ENCODE results near the gene CHD5.

CHD5 gene

DNA sequence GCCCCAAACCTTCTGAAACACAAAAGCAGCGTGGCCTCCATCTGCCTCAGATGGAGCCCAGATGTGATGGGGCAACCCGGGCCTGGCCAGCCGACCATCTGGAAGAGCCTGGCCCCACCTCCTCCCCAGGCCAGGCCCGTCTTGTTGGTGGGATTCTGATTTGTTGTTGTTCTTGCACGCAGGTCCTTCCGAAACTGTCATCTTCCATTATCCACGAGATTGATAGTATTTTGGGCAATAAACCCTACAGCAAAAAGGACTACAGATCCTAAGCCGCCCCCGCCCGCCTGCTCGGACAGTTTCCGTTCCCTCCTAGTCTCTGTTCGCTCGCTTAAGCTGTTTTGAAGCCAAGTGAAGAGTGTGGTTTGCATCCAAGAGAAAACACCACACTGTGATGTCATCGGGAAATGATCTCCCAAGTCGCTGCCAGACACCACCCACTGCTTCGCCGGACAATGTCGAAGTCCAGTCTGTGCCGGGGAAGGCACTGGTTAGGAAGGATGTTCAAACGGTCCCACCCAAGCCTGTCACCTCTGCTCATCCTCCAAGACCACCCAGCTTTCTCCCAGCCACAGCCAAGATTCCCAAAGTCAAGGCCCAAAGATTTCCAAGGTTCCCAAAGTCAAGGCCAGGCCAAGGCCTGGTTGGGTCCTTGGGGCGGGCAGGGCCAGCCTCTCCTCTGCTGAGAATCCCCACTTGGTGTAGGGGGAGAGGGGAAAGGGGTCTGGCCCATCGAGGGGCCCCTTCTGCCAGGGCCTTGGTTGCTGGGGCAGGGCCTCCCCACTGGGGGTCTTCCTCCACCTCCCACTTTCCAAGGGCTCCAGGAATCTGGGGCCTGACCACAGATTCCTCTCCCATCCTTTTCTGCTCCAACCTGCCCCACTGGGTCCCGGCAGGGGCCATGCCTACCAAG, 81.6 kb downstream of the CHD5 start:
- peak; percentile 84 for DNase-seq (ENCODE audit: low spot score)

DNA sequence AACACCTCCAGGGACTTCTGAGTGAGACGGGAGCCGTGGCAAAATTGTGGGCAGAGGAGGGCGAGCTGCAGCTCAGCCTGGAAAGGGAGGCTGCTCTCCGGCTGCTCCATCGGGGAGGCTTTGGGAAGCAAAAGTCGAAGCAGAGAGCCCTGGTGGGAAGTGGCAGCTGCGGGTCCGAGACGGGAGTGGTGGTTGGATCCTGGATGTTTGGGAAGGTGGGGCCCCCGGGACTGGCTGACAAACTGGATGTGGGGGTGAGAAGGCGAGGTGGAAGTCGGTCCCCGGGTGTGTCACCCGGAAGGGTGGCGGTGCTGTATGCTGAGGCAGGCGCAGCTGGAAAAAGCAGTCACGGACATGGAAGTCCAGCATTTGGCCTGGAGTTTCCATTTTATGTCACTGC, 82.3 kb downstream of the CHD5 start:
- no peak for DNase-seq (ENCODE audit: low spot score)

DNA sequence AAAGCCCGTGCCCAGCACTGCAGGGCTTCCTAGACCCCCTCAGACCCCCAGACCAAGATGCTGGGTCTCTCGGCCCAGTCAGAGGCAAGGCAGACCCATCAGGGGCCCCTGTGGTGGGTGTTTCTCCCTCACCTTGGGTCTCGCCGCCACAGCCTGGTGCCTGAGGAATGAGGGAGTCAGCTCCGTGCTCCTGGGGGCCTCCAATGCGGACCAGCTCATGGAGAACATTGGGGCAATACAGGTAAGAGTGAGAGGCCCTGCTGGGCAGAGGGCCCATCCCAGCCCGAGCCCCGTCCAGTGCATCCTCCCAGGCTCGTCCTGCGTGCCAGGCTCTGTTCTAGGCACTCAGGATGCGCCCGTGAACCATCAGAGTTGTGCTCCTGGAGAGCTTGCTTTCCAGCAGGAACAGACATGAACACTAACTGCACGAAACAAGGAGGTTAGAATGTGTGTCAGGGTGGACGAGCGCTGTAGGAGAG, 83.0 kb downstream of the CHD5 start:
- no peak for DNase-seq (ENCODE audit: low spot score)

DNA sequence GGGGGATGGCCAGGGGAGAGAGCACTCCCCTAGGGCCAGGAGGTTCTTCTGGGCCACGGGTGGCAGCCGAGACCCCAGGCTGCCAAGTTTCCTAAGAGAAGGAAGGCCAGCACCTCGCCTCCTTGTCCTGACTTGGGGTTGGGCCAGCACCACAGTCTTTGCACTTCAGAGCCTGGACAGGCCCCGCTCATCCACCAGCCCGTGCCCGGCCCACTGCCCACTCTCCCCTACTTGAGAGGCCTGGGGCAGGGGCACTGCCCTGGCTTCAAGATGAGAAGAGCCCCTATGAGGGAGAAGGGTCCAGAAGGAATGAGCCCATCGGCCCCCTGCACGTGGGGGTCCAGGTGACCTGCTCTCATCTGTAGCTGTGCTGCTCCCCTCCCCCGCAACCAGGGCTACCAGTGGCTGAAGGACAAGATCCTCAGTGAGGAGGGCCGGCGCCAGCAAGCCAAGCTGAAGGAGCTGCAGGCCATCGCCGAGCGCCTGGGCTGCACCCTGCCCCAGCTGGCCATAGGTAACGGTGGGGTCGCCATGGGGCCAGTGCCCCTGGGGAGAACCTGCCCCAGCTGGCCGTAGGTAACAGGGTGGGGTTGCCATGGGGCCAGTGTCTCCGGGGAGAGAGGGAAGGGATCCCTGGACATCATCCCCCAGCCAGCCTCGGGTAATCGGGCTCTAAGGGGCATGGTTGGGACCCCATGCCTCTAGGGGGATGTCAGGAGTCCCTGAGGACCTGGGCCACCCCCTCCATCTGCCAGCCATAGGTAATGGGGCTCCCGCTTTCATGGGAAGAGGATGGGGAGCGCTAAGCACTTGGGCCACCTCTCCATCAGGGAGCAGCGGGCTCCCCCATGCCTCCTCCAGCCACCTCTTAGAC, 83.6 kb downstream of the CHD5 start:
- DNase-seq (ENCODE audit: low spot score): no peak

DNA sequence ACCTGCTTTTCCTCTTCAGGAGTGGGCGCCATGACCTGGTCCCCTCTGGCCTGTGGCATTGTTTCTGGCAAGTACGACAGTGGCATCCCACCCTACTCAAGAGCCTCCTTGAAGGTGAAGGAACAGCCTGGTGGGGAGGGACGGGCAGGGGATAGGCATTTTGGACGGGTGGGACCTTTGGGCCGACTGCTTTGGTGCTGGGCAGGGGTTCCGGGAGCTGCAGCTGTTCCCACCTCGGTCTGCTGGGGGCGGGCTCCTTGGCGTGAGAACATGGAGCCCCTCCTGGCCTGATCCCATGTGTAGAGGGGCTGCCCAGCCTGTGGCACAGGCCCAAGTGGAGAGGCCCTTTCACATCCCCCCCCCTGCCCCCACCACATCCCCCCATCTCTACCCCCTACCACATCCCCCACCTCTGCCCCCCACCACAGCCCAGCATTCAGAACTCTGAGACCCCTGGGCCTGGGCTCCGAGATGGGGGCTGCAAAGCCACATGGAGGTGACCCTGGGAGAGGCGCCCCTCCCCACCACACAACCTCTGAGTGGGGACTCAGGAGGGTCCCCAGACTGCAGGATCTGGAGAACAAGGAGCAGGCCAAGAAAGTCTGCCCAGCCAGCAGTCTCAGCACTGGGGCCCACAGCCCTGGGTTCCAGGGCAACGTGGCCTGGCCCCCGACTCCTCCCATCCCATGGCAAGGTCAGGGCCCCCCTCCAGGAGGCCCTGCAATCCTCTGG, 84.4 kb downstream of the CHD5 start:
- no peak for DNase-seq (ENCODE audit: low spot score)

DNA sequence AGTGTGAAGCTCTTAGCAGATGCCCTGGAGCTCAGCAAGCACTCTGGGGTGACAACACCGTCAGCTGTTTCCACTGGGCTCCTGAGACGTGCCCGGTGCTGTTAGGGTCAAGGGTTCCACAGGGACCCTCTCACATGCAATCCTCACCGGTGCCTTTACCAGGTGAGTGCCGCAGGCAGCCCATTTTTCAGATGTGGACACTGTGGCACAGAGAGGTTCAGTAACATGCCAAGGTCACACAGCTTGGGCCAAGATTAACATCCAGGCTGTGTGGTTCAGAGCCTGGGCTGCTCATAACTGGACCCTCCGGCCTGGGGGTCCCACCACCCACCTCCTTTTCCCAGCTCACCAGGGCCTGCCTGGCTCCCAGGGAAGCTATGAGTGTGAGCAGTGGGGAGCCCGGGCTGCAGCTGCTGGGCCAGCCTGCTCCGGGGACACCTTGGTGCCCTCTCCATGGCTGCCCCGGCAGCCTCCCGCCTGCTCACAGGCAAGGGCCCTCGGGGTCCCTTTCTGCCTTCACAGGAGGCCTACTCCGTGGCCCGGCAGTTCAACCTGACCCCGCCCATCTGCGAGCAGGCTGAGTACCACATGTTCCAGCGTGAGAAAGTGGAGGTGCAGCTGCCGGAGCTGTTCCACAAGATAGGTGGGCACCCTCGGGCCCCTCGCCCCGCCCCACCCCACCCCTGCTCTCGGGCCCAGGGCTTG, 85.2 kb downstream of the CHD5 start:
- DNase-seq (ENCODE audit: low spot score): no peak

DNA sequence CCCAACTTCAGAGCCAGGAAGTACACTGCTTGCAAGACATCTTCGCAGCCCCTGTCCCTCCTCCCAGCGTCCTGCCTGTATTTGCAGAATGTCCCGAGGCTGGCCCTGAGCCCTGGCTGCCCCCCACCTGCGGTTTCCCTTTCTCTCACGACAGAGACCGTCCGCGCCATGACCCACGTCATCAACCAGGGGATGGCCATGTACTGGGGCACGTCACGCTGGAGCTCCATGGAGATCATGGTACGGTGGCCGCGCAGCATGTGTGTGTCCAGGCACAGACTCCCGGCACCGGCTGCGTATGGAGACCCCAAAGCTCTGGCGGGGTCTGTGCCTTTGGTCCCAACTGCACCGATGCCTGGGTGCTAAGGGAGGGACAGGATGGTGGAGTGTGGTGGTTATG, 85.9 kb downstream of the CHD5 start:
- DNase-seq (ENCODE audit: low spot score): no peak

DNA sequence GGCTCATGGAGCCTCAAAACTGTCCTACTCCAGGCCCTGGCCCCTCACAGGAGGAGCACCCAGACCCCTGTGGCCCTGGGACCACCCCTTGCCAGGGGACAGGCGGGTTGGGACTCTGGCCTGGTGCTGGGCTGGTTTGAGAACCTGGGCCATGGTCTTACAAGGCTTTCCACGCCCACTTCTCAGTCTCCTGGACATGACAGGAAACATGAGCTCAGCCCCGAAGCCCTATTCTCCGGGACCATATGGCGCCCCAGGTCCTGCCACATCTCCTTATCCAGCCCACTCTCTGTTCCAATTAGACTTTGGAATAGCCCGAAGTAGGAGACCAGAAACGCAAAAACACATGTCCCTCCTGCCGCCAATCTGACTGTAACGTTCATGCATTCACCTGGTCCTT, 86.5 kb downstream of the CHD5 start:
- DNase-seq (ENCODE audit: low spot score): no peak

DNA sequence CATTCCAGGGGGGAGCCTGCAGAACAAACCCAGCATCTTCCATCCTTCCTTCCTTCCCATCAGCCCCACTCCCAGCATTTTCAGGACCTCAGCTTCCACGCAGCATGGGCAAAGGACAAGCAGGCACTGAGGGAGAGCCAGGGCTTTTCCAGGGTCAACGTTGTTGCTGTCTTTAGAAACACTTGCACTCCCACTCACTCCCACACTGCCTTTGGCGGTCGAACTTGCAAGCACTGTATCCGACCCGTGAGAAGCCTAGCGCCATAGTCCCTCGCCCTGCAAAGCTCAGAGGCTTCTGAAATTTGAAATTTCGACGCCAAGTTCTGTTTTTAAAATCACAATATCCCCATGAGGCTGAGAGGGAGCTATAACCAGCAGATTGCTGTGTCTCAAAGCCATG, 87.0 kb downstream of the CHD5 start:
- no peak for DNase-seq (ENCODE audit: low spot score)

DNA sequence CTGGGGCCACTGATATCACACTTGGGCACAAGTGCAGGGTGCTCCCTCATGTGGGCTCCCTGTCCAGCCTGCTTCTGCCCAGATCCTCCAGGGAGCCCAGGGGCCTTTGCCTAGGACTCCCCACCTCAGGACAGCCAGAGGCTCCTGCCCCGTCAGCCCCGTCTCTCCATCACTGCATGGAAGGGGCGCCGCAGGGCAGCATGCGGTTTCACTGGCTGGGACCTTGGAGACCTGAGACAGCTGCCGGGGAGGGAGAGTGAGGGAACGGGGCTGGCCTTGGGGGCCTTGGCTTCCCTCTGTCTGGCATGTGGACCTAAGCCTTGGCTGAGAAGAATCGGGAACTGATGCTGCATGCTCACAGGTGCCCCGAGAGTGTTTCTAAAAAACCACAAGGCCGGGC, 87.9 kb downstream of the CHD5 start:
- no peak for DNase-seq (ENCODE audit: low spot score)

DNA sequence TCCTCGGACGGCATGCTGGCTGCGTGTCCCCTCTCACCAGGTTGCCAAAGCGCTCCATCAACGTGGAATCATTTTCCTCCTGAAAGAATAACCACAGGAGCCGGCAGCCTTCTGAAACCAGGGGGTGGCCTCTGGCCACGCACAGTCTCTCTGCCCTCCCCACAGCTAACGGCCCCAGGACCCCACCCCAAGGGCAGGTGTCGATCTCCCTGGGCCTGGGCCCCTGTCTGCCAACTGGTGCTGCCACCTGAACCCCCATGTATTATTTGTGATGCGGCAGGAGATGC, 88.4 kb downstream of the CHD5 start:
- no peak for DNase-seq (ENCODE audit: low spot score)

DNA sequence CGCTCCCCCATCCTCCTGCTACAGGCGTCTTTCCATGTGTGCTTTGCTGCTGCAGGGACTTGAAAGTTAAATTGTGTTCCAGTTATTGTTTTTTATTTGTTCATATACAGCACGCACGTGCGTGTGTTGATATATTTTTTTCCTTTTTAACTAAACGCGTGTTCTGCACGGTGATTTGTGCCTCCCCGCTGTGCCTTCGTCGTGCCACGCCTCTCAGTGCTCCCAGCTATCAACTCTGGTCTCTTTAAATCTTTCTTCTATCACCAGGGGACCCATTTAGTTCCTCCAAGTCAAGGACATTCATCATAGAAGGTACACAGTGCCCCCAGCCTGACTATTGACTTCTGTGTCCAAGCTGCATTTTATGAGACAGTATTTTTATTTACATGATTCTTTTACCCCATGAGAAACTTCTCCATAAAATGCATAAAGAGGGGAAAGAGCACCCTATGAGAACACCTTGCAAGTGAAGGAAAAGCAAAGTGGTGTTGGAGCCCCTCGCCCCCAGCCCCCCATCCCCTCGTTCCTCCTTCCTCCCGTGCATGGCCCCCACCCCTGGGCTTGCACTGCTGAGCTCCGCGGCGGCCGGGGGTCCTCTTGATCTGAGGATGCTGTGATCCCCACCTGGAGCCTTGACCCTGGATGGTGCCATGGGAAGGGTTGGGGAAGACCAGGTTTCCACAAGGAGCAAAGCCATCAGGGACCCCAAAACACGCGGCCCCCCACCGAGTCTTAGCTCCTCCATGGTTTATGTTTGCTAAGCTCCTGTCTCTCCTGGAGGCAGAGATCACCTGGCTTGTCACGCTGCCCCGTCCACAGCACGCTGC, 88.9 kb downstream of the CHD5 start:
- DNase-seq (ENCODE audit: low spot score): no peak

DNA sequence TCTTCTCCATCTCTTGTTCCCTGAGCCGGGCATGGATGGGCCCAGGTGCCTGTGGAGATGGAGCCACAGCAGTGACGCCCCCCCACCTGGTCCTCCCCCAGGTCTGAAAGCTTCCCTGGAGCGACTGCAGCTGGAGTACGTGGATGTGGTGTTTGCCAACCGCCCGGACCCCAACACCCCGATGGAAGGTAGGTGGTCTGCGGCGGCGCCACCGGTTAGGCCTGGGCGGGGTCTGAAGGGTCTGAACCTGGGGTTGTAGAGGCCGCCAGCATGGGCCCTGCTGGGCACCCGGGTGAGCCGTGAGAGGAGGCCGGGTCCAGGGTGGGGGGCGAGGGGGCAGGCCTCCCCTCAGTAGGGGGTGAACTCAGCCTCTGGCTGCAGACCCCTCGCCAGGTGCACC, 89.8 kb downstream of the CHD5 start:
- no peak for DNase-seq (ENCODE audit: low spot score)

DNA sequence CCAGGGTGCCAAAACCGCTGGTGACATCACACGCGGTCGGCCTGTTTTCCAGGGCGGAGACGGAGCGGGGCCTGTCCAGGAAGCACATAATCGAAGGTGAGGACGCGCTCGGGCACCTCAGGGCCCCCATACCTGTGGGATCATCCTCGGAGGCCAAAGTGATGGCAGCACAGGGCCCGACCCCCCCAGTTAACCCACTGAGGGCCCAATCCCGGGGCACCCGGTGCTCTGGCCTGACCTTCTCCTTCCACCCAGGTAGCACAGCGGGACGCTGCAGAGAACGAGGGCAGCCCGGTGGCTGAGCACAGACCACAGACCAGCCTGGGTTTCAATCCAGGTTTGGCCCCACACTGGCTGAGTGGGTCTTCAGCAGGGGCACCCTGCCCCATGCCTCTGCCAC, 91.2 kb downstream of the CHD5 start:
- DNase-seq (ENCODE audit: low spot score): no peak

DNA sequence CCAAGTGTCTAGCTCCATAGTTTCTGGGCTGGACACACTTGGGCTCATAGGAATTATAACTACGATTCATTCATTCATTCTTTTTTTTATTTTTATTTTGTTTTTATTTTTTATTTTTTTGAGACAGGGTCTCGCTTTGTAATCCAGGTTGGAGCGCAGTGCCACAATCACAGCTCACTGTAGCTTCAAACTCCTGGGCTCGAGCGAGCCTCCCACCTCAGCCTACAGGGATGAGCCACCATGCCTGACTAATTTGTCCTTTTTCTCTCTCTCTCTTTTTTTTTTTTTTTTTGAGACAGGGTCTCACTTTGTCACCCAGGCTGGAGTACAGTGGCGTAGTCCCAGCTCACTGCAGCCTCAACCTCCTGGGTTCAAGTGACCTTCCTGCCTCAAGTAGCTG, 92.2 kb downstream of the CHD5 start:
- DNase-seq (ENCODE audit: low spot score): no peak

DNA sequence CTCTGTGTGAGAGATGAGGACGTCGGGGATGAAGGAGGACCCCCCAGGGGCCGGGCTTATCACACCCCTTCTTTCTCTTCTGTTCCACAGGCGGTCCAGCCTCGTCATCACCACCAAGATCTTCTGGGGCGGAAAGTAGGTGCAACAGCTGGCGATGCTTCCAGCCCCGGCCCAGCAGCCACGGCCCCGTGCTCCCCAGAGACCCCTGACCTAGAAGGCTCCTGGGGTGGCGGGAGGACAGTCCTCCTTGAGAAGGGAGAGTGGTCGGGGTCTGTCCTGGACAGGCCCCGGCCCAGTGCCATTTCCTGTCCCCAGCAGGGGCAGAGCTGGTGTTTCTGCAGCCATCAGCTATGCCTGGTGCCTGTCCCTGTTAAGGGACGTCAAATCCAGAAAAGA, 92.7 kb downstream of the CHD5 start:
- DNase-seq (ENCODE audit: low spot score): no peak

DNA sequence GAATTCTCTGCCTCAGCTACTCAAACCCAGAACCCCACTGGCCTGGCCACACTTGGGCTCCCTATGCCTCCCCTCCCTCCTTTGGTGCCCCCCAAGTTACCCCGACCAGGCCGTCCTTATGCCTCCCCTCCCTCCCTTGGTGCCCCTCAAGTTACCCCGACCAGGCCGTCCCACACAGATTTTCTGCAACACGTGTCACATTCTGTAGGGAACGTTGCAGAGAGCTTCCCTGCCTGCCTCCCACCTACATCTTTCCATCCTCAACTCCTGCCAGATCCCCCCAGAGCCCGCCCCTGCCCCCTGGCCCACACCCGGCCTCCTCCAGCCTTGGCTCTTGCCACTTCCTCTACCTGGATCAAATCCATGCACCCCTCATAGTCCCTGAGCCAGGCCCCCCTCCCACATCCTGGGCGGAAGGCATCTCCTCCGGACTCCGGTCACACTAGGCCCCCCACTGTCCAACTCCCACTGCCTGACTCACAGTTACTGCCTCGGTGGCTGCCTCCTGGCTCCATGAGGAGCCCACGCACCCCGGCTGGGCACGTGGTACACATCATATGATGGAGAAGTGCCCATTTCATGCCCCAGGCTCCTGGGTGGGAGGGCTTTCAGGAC, 93.3 kb downstream of the CHD5 start:
- DNase-seq (ENCODE audit: low spot score): no peak

DNA sequence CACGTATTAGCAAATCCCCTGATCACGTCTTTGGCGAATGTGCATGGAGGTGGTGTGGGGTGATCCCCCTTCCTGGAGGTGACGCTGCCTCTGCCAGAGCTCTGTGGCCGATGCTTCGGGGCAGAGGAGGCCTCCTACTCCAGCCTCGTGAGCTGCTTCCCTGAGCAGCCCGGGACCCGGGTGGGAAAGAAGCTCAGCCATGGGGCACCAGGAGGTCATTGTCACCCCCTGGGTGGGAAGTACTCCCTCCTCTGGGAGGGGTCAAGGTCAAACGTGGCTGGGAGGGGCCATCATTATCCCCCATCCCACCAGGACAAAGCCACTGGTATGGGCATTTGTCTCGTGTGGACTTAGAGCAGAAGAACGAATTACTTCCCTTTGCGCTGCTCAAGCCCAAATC, 93.8 kb downstream of the CHD5 start:
- DNase-seq (ENCODE audit: low spot score): no peak

DNA sequence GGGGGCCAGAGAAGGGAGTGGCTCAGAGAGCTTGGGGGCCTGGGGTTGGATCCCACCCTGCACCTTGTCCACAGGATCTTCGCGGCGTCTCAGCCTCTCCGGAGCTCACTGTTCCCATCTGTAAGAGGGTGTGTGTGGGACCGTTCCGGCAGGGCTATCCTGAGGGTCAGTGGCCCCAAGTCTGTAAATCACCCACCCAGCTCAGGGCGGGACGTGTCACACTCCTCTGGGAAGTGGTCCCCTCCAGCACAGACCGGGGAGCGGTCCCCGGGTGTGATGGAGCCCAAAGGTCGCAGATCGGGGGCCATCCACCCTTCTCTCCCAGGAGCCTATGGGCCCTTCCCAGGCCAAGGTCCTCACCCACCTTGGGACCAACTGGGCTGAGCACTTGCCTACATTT, 94.5 kb downstream of the CHD5 start:
- no peak for DNase-seq (ENCODE audit: low spot score)

DNA sequence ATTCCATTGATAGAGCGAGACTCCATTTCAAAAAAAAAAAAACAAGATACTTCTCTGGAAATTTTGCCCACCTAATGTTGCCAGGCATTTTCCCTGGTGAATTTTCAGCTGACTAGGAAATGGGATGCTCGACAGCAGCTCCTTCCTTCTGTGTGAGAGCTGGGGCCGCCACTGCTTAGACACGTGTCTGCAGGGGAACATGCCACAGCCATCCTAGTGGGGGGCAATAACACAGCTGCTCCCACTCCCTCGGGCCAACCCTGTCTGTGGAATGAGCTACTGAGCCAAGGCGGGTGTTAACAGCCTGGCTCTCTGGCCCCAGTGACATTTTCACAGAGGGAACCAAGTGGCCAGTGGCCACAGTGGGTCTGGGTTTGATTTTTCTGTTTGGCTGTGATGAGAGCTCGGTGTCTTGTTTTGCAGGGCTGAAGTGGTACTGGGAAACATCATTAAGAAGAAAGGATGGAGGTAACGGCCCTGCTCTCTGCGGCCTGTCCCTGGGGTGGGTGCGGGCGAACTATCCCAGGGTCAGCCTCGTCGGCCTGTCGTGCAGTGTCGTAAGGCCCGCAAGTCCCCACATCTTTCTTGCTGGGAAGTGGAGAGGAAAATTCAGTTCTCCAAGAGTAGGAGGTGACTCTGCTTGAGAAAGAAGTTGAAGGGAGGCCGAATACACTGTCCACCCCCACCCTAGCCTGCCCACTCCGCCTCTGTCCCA, 95.2 kb downstream of the CHD5 start:
- no peak for DNase-seq (ENCODE audit: low spot score)
